Measurements from ENCODE around the gene GORASP1.

DNA sequence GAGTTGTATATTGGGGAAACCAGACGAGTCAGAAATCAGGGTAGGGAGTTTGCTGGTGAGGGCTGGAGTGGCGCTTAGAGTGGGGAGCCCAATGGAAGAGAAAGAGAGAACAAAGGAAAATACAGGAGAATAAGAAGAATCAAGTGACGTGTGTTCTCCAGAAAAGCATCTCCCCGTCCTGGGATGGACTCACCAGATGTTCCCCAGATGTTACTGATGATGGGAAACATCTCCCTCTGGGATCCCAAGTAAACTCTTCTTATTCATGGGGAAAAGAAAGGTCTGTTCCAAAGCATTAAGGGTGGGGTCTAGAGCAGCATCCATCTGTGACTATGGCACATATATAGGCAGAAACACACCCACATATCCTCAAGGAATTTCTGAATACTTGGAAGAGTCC, 49.0 kb upstream of the GORASP1 start:
- TF ChIP-seq, protein P1, sequence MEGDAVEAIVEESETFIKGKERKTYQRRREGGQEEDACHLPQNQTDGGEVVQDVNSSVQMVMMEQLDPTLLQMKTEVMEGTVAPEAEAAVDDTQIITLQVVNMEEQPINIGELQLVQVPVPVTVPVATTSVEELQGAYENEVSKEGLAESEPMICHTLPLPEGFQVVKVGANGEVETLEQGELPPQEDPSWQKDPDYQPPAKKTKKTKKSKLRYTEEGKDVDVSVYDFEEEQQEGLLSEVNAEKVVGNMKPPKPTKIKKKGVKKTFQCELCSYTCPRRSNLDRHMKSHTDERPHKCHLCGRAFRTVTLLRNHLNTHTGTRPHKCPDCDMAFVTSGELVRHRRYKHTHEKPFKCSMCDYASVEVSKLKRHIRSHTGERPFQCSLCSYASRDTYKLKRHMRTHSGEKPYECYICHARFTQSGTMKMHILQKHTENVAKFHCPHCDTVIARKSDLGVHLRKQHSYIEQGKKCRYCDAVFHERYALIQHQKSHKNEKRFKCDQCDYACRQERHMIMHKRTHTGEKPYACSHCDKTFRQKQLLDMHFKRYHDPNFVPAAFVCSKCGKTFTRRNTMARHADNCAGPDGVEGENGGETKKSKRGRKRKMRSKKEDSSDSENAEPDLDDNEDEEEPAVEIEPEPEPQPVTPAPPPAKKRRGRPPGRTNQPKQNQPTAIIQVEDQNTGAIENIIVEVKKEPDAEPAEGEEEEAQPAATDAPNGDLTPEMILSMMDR (conservative IDR thresholded peaks at IDR 0.05) = no peak
- TF ChIP-seq ZFX (IDR thresholded peaks at IDR 0.05) = no peak

Measured in C4-2B (cell line).